ENCODE results near the gene CIZ1.

GRCh38 chr9:128159784-128160602 is 31.4 kb downstream of the CIZ1 start, which contains the start of gene BBLN:
- TF ChIP-seq CTCF (conservative IDR thresholded peaks at IDR 0.05) (no peak), ZFX (IDR thresholded peaks at IDR 0.05) (no peak)

Data from C4-2B (cell line).